A549 treated with Hydrocortisone at 1 μM for 4 hours (cell line): ENCODE data around the gene TSC22D1. TPM values are rescaled to one million over a fixed set of nuclear protein-coding genes. Genes with fewer than 3 reads are reported as not detected.

Experiments
- total RNA-seq: library from RNA; stranded (reverse); fragments of 200-300 nt; extraction: Qiagen RNA extraction; gene quantifications from 5 replicates; pipeline ENCODE4 v1.2.3, GENCODE V29; 2022

Gene TSC22D1
- 54.9 to 67.0 TPM (median 64.6 TPM) in 5 replicates for total RNA-seq

GRCh38 chr13:44575741-44576350 is at the start of gene TSC22D1:
Gene TSC22D1, minus strand, starts transcription at chr13:44576330. Its CDS starts 256 bp downstream, at chr13:44576074.

Other genes with a start within 250 kb of the TSC22D1 start
- gene SERP2, start 202.5 kb downstream of the TSC22D1 start, total RNA-seq, result not detected in 5 replicates